T47D (cell line): ENCODE results near the gene GGA1.
"Not testable (repeated sequence)": the region's sequence is repeated elsewhere in the genome, so short reads cannot be mapped to it uniquely, and the experiment has no call there.

Experiments
- DNase-seq, 2 experiments: peaks; one replicate each; pipeline versions ENCODE4 v3.0.0 to v3.0.0-alpha.2; 2011 to 2012; ENCODE audit warnings: low read depth in 1 of 2, low spot score in 1 of 2
- JUND ChIP-seq: IDR thresholded peaks from 2 replicates; pipeline ENCODE4 v1.6.1; 2012; ENCODE audit warnings: low read depth
- in situ Hi-C: cut with HindIII; loops from 2 replicates; pipeline ENCODE4 v1.10.0; 2016; ENCODE audit warnings: low sequenced_read_pairs, low pct_unique_long_range_greater_than_20kb

The GGA1 gene

GRCh38 chr22:37639771-37640590 lies 31.3 kb downstream of the GGA1 start:
- no peak for DNase-seq
- in situ Hi-C loops: no loop called here
- TF ChIP-seq JUND: no peak

GRCh38 chr22:37640591-37641560 lies 32.2 kb downstream of the GGA1 start:
- DNase-seq: no peak
- in situ Hi-C loops: no loop called here
- TF ChIP-seq JUND: no peak

- in situ Hi-C loops: no loop called here
Observed at GRCh38 chr22:37641561-37641949, 32.9 kb downstream of the GGA1 start.

GRCh38 chr22:37643225-37643847 lies 34.7 kb downstream of the GGA1 start:
- in situ Hi-C loops: no loop called here
- TF ChIP-seq JUND: no peak
- DNase-seq: peak; percentile 71 to 83

More at GRCh38 chr22:37641561-37641949, 32.9 kb downstream of the GGA1 start:
- no peak for DNase-seq
- no peak for TF ChIP-seq JUND

- no peak for DNase-seq
- in situ Hi-C loops: no loop called here
- TF ChIP-seq JUND: no peak
Observed at GRCh38 chr22:37647317-37647716, 38.7 kb downstream of the GGA1 start.

GRCh38 chr22:37647928-37648327 lies 39.3 kb downstream of the GGA1 start:
- TF ChIP-seq JUND: no peak
- in situ Hi-C loops: no loop called here
- DNase-seq: no peak

- TF ChIP-seq JUND: no peak
- in situ Hi-C loops: no loop called here
- no peak for DNase-seq
Observed at GRCh38 chr22:37650463-37651136, 42.0 kb downstream of the GGA1 start.

GRCh38 chr22:37654563-37655251 lies 46.1 kb downstream of the GGA1 start:
- no peak for DNase-seq
- in situ Hi-C loops: no loop called here
- no peak for TF ChIP-seq JUND

GRCh38 chr22:37655252-37655563 lies 46.6 kb downstream of the GGA1 start:
- DNase-seq: no peak
- TF ChIP-seq JUND: no peak
- in situ Hi-C loops: no loop called here

- DNase-seq, in situ Hi-C loops: not testable (repeated sequence)
Observed at GRCh38 chr22:37656583-37656982, 47.9 kb downstream of the GGA1 start.

GRCh38 chr22:37657590-37658132 lies 49.0 kb downstream of the GGA1 start:
- in situ Hi-C loops: no loop called here

More at GRCh38 chr22:37657590-37658132, 49.0 kb downstream of the GGA1 start:
- DNase-seq: peak in 1 of 2 experiments; percentile 35
- TF ChIP-seq JUND: no peak
